Inflammatory macrophage treated with lipopolysaccharide for 1 hour (primary cell): ENCODE results near the gene HYDIN.
"Not testable (repeated sequence)": the region's sequence is repeated elsewhere in the genome, so short reads cannot be mapped to it uniquely, and the experiment has no call there.

ENCODE experiments used
- DNase-seq, 2 donors: peaks; one replicate each; pipeline ENCODE4 v3.0.0-alpha.2; 2020 to 2022

Gene HYDIN

DNA sequence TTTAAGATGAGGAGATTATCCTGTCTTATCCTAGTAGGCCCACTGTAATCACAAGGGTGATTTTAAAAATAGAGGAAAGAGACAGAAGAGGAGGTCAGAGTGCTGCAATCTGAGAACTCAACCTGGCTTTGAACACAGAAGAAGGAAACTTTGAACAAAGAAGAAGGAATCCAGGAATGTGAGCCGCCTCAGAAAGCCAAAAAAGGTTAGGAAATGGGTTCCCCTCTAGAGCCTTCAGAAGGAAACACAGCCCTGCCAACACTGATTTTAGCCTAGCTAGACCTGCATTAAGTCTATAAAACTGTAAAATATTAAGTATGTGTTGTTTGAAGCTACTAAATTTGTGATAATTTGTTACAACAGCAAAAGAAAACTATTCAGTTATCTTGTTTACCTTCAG lies 149.7 kb downstream of the HYDIN start:
- DNase-seq, result not testable (repeated sequence)

GRCh38 chr16:71080262-71080661 lies 150.3 kb downstream of the HYDIN start:
- not testable (repeated sequence) for DNase-seq

- not testable (repeated sequence) for DNase-seq
These were observed 159.9 kb downstream of the HYDIN start for GRCh38 chr16:71070651-71071050.

DNA sequence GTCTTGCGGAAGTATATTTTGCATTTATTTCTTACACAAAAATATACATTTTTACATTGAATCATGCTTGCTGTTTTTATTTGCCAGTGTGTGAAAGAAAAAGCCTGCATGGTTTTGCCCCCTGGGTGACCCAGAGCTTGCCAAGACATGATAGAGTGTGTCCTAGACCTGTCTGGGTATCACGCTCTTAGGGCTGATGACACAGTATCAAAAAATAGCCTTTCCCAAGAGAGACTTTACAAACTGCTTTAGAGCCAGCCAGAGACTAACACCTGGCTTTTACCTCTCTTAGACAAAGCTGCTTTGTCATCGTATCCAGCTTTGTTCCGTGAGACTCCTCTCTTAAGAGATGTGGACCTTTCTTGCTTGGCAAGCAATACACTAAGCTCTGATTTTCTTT lies 160.7 kb downstream of the HYDIN start:
- not testable (repeated sequence) for DNase-seq

- DNase-seq, result not testable (repeated sequence)
These were observed 176.5 kb downstream of the HYDIN start for GRCh38 chr16:71053897-71054609.

DNA sequence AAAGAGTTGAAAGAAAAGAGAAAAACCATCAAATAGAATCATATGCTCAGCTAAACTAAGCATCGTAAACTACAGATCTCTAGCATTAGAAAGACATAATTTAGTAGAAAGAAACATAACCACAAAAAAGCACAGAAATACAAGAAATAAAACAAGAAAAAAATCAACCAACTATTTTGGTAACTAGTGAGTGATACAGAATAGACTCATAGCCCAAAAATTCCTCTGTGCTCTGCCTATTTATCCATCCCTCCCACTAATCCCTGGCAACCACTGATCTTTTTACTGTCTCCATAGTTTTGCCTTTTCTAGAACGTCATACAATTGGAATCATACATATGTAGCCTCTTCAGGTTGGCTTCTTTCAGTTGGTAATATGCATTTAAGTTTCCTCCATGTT lies 180.2 kb downstream of the HYDIN start:
- DNase-seq, result not testable (repeated sequence)

- DNase-seq, result not testable (repeated sequence)
These were observed 191.0 kb downstream of the HYDIN start for GRCh38 chr16:71039368-71040111.

DNA sequence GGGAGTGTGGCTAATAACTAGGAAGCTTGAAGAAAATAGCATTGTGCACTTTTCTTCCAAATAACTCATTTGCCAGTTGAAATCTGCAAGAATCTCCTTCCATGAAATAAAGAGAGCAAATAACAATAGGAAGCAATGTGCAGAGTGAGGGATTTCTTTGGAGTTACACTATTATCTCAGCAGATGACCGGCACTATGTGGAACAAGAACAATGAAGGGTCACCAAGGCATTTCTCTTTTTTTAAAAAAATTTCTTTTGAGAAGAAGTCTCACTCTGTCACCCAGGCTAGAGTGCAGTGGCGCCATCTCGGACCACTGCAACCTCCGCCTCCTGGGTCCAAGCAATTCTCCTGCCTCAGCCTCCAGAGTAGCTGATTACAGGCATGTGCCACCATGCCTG lies 192.1 kb downstream of the HYDIN start:
- DNase-seq, result not testable (repeated sequence)

DNA sequence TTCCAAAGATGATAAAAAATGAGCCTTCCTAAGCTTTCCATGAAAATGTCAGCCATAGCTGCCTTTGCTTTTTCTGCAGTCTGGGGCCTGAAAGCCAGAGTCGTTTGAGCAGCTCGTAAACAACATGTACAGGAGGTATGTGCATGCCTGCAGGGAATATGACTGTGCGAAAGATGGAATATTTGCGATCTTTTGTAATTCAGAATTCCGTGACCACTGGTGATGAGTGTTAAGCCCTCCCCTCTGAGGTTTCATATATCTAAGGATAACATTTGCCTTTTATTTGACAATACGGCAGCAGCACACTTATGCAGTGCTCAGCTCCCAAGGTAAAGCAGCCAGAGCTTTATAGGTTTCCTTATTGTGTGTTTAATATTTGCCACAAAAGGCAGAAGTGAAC lies 192.5 kb downstream of the HYDIN start:
- DNase-seq, result not testable (repeated sequence)

- DNase-seq, result not testable (repeated sequence)
These were observed 202.3 kb downstream of the HYDIN start for GRCh38 chr16:71028032-71028727.

GRCh38 chr16:71027511-71027910 lies 203.0 kb downstream of the HYDIN start:
- not testable (repeated sequence) for DNase-seq

GRCh38 chr16:71023851-71024439 lies 206.6 kb downstream of the HYDIN start:
- not testable (repeated sequence) for DNase-seq

- DNase-seq, result not testable (repeated sequence)
These were observed 208.5 kb downstream of the HYDIN start for GRCh38 chr16:71021961-71022537.

DNA sequence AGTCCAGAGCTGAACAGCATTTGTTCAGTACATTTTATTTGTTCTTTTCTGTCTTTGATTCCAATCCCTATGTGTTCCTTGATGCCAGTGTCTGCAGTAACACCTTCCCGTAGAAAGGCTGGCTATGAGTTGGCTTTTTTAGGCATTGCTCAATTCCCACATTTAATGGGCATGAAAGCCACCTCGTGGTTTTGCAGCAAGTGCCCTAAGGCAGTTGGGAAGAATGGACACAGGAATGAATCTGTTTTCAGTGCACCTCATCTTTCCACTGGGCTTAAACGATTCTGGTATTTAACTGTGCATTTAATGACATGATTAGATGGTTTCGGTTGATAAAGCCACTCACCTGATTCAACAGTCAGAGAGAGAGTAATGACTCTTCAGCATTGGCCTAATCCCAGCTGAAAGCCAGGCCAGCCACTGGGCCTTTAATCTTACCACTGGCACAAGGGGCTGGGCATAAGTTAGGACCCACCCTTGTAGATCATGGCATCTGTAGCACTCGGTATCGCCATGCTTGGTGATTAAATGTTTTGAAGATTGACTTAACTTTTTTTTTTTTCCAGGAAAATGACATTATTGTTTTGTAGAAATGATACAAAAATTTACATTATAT lies 211.3 kb downstream of the HYDIN start:
- not testable (repeated sequence) for DNase-seq

- not testable (repeated sequence) for DNase-seq
These were observed 215.1 kb downstream of the HYDIN start for GRCh38 chr16:71015419-71015818.

- DNase-seq, result not testable (repeated sequence)
These were observed 220.9 kb downstream of the HYDIN start for GRCh38 chr16:71009440-71010223.

- DNase-seq, result not testable (repeated sequence)
These were observed 224.0 kb downstream of the HYDIN start for GRCh38 chr16:71006516-71006915.

GRCh38 chr16:70999735-71000134 lies 230.8 kb downstream of the HYDIN start:
- not testable (repeated sequence) for DNase-seq

GRCh38 chr16:70995799-70996198 lies 234.7 kb downstream of the HYDIN start:
- DNase-seq, result not testable (repeated sequence)

GRCh38 chr16:70992511-70992910 lies 238.0 kb downstream of the HYDIN start:
- DNase-seq, result not testable (repeated sequence)

- not testable (repeated sequence) for DNase-seq
These were observed 243.4 kb downstream of the HYDIN start for GRCh38 chr16:70987019-70987715.
